Inflammatory macrophage treated with lipopolysaccharide for 4 hours (primary cell): ENCODE measurements around the gene CEP41.
"Not testable (repeated sequence)": the region's sequence is repeated elsewhere in the genome, so short reads cannot be mapped to it uniquely, and the experiment has no call there.

Source experiments
- DNase-seq: peaks from one replicate; pipeline ENCODE4 v3.0.0-alpha.2; 2020

CEP41 gene

DNA sequence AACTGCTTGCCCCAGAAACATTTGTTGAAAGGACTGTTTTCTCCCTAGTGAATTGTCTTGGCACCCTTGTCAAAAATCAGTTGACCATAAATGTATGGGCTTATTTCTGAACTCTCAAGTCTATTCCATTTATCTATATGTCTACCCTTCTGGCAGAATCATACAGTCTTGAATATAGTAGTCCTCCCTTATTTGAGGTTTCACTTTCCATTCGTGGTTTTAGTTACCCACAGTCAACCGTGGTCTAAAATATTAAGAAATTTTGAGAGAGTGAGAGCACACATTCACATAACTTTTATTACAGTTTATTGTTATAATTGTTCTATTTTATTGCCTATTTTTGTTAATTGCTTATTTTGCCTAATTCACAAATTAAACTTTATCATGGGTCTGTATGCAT is 17.4 kb upstream of the CEP41 start:
- peak; percentile 67 for DNase-seq

- DNase-seq: no peak
Observed at GRCh38 chr7:130454959-130455358, 14.1 kb upstream of the CEP41 start.

- DNase-seq: no peak
Observed at GRCh38 chr7:130452951-130453350, 12.1 kb upstream of the CEP41 start.

DNA sequence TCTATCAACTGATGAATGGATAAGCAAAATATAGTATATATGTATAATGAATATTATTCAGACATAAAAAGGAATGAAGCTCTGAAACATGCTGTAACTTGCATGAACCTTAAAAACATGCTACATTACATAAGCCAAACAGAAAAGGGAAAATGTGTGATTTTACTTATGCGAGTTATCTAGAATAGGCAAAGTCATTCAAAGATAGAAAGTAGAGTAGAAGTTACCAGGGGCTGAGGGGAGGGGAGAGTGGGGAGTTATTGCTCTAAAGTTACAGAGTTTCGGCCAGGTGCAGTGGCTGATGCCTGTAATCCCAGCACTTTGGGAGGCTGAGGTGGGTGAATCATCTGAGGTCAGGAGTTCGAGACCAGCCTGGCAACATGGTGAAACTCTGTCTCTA is 10.5 kb upstream of the CEP41 start:
- DNase-seq: not testable (repeated sequence)

DNA sequence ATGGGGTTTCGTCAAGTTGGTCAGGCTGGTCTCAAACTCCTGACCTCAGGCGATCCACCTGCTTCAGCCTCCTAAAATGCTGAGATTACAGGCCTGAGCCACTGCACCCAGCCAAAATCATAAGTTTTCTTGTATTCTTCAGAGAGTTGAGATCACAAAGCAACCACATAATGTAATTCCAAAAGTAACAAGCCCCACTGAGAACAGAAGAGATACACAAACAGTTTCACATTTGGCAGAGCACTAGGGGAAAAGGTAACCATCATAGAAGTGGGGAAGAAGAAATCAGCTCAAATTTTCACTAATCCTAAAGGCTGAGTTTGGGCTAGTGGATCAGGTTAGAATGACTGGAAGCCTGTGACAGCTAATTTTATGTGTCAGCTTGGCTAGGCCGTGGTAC is 5.4 kb upstream of the CEP41 start:
- DNase-seq: no peak

GRCh38 chr7:130444751-130445407 is 4.1 kb upstream of the CEP41 start:
- no peak for DNase-seq

GRCh38 chr7:130444234-130444633 is 3.4 kb upstream of the CEP41 start:
- no peak for DNase-seq

GRCh38 chr7:130442601-130443000 is 1.8 kb upstream of the CEP41 start:
- DNase-seq: no peak

DNA sequence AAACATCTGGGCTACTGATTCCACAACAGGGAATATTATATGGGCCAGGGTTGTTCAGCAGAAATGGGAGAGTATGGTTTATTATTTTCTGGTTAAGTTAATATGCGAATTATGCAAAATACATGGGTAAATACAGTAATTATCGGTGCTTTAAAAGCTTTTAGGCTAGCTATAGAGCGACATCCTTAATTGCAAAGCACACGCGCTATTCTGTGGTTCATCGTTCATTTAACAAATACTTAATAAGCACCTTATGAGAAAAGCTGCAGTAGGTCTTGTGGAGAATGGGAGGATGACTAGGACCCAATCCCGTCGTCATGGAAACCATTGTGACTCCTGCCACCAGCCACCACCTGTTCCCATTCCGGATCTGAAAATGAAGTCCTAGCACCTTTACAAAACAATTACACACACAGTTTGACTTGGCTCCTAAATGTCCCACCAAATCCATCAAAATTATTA is 623 bp upstream of the CEP41 start:
- no peak for DNase-seq

GRCh38 chr7:130436253-130436652 is 4.6 kb downstream of the CEP41 start:
- DNase-seq: no peak

DNA sequence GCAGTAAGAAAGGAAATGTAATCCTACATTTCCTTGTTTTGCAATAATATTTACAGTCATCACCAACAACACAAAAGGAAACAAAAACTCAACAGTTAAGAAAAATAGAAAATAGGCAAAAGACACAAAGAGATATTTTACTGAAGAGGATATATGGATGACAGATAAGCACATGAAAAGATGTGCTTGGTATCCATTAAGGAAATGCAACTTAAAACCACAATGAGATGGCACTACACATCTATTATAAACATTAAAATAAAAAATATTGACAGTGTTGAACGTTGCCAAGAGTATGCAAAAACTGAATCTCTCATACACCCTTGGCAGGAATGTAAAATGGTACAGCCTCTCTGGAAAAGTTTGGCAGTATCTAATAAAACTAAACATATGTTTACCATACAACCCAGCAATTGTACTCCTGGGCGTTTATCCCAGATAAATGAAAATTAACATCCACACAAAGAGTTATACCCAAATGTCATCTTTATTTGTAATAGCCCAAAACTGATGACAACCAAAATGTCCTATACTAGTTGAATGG is 5.4 kb downstream of the CEP41 start:
- peak; percentile 34 for DNase-seq

DNA sequence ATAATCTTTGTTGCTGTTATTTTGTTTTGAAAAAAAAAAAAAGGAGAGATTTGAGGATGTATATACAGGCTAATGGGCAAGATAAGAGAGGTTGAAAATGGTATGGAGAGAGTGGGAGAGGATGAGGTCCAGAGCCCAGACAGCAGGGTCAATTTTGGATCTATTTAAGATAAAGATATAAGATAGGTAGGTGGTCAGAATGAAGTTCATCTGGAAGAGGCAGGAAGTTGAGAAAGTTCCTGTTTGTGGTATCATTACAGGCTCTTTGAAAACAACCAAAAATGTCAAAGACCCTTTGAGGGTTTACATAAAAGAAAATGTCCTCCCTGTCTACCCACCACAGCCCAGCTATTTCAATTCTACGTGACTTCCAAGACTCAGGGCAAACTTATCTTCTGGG is 7.5 kb downstream of the CEP41 start:
- DNase-seq: no peak

DNA sequence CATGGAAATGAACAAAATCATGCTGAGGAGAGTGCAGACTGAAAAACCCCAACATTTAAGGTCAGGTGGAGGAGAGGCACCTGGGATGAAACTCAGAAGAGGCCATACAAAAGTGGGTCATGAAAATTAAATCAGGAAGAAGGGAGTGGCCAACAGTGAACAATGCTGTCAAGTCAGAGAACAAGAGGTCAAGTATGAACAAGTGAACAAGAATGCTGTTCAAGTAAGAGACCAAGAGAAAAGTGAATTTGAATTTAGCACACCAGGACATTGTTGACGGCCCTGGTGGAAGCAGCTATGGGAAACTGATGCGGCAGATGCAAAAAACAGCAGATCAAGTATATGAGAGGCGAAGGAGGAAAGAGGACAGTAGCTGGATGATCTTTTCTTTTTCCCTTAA is 7.9 kb downstream of the CEP41 start:
- no peak for DNase-seq

DNA sequence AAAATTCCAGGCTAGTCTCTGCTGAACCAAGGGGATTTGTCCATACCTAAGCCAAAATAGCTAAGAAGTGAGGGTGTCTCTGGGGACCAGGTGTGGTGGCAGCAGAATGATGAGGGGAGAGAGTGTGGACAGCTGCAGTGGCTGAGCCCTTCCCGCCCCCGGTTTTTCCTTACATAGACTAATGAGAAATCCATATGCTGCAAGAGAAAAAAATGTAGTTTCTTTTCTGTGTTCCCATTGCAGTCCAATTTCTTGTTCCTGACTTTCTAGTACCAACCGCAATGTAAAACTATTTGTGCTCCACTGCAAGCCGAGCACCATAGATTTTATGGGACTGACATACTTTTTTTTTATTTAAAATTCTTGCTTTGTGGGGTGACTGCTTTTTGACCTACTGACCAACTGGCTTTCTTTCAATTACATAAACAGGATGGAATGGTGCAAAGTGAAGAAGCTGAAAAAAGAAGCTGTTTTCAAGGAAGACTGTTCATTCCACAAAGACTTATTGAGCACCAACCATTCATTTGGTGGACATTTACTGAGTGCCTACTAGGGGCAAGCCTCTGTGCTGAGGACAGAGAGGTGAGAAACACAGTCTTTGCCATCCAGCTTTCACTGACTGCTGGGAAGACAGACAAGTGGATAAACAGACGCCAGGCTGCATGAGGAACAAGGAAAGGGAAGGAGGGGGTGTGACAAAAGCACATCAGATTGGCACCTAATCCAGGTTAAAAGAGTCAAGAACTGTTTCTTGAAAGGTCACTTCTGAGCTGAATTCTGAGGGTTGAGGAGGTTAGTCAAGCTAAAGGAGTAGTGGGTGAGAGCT is 9.8 kb downstream of the CEP41 start:
- DNase-seq: peak; percentile 55

DNA sequence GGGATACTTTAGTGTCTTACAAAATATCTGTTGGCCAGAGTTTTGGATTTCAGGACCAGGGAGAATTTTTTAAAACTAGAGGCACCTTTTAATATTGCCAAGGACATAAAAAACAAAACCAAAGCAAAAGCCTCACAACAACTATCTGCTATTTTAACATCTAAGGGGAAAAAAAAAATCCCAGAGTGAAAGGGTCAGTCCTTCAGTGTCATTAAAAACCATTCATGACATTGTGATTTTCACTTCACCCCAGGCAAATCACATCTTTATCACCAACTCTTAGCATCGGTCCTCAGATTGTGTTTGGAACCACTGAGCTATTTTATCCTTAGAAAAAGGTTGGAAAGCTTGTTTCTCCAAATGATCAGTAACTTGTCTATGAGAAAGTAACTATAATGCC is 10.7 kb downstream of the CEP41 start:
- no peak for DNase-seq

DNA sequence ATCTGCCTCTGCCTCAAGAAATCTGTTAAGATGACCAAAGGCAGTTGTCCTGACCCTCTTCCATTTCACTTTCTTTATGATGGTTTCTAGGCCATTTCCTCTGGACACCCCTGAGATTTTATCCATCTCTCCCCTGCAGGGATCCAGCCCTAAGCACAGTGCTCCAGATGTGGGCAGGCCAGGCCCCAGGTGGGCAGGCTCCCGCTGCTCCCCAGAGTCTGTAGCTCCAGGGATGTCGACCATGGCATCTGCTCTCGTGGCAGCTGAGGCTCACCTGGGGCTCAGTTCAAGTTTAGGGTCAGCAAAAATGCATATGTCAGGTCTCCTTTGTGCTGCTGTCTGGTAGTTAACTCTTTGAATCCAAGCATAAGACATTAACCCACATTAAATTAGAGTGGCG is 11.8 kb downstream of the CEP41 start:
- DNase-seq: no peak

DNA sequence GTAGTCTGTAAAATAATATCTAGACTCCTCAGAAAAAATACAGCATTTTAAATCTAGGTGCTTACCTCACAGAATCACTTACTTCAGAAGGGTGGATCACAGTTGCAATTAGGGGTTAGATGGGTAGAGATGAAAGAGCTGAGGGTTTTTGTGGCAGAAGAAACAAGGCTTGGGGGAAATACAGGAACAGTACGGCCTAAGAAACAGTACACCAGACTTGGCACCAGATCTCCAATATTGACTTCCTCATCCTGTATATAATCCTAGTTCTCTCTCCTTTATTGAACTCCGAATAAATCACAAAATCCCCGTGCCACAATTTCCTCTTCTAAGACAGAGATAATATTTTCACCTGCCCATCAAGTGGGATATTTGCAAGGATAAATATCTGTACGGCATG is 14.3 kb downstream of the CEP41 start:
- DNase-seq: no peak

- no peak for DNase-seq
Observed at GRCh38 chr7:130425796-130426195, 15.0 kb downstream of the CEP41 start.

DNA sequence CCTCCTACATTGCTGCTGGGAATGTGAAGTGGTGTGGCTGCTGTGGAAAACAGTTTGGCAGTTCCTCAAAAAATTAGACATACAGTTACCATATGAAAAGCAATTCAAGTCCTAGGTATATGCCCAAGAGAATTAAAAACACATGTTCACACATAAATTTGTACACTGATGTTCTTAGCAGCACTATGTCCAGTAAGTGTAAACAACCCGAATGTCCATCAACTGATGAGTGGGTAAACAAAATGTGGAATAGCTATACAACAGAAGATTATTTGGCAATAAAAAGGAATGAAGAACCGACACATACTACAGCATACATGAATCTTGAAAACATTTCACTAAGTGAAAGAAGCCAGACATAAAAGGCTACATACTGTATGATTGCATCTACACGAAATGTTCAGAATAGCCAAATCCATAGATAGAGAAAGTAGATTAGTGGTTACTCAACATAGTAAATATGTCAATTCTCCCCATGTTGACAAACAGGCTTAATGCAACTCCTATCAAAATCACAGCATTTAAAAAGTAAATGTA is 17.2 kb downstream of the CEP41 start:
- no peak for DNase-seq

- no peak for DNase-seq
Observed at GRCh38 chr7:130421684-130422083, 19.1 kb downstream of the CEP41 start.

- DNase-seq: no peak
Observed at GRCh38 chr7:130420943-130421578, 19.8 kb downstream of the CEP41 start.

GRCh38 chr7:130419658-130420057 is 21.2 kb downstream of the CEP41 start:
- DNase-seq: no peak

DNA sequence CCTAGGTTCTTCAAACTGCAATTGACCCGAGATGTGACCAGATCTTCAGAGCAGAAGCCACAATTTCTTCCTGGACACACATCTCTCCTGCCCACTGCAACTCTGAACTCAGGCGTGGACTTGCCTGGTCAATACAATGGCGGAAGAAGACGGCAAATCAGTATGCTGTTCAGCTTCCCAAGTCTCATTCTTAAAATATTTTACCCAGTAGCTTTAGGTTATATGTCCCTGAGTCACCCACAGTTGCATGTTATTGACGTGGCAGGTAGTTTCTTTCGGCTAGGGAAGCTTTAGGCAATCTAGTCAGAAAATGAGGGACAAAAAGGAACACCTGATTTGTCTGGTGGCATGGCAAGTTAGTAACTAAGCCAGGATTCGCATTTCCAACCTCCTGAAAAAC is 22.5 kb downstream of the CEP41 start:
- no peak for DNase-seq
